Tibial nerve (tissue), 3 donors: ENCODE results near the gene TRHDE.

ENCODE experiments used
- CTCF ChIP-seq, 5 experiments: fragments of 200-600 bp in 3 of 5; fragments of 450-650 bp in 2 of 5; sonication (generic) in 3 of 5; IDR thresholded peaks; one replicate each; pipeline ENCODE4 v1.5.1; 2016 to 2019; ENCODE audit warnings: antibody characterized with exemption in 5 of 5, mild to moderate bottlenecking in 3 of 5, moderate library complexity in 2 of 5
- POLR2A ChIP-seq, 2 donors: fragments of 450-650 bp; IDR thresholded peaks; one replicate each; pipeline ENCODE4 v1.6.1; 2017; ENCODE audit warnings: antibody characterized with exemption in 2 of 2, mild to moderate bottlenecking in 2 of 2, moderate library complexity in 2 of 2

GRCh38 chr12:72570601-72571000 lies 298.4 kb downstream of the TRHDE start:
- TF ChIP-seq CTCF (IDR thresholded peaks at IDR 0.05): no peak
- no peak for TF ChIP-seq POLR2A (IDR thresholded peaks at IDR 0.05)
